Measurements from ENCODE around the gene MADD.

DNA sequence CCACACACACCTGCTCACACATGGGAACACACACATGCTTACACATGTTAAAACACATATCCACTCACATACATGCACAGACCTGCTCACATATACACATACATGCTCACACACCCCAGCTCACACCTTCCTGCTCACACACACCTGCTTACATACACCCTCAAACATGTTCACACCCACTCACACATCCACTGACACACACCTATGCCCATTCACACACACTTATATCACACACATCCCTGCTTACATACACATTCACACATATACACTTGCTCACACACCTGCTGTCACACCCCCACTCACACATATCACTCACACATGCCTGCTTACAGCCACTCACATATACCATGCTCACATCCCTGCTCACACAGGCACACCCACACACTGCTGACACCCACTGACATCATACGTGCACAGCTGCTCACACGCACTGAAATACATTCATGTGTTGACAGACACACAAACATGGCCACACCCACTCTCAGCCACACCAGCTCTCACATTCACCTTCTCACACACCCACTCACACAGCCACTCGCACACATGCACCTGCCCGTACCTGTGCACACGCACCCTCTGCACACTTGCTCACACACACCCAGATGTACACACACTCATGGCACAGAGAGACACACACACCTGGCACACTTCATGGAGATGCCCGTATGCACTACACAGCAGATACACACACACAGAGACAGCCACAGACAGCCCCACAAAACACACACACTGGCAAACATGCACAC, 88.2 kb downstream of the MADD start:
- TF ChIP-seq, protein P1, sequence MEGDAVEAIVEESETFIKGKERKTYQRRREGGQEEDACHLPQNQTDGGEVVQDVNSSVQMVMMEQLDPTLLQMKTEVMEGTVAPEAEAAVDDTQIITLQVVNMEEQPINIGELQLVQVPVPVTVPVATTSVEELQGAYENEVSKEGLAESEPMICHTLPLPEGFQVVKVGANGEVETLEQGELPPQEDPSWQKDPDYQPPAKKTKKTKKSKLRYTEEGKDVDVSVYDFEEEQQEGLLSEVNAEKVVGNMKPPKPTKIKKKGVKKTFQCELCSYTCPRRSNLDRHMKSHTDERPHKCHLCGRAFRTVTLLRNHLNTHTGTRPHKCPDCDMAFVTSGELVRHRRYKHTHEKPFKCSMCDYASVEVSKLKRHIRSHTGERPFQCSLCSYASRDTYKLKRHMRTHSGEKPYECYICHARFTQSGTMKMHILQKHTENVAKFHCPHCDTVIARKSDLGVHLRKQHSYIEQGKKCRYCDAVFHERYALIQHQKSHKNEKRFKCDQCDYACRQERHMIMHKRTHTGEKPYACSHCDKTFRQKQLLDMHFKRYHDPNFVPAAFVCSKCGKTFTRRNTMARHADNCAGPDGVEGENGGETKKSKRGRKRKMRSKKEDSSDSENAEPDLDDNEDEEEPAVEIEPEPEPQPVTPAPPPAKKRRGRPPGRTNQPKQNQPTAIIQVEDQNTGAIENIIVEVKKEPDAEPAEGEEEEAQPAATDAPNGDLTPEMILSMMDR (IDR thresholded peaks at IDR 0.05; ENCODE audit: low read depth, low read length), result no peak
- no peak for TF ChIP-seq EZH2phosphoT487 (IDR thresholded peaks at IDR 0.05; ENCODE audit: low read depth)

Measured in OCI-LY3 (cell line).